Mesendoderm (in vitro differentiated cells): ENCODE data around the gene IDNK.
"Not testable (repeated sequence)": the region's sequence is repeated elsewhere in the genome, so short reads cannot be mapped to it uniquely, and the experiment has no call there.

Experiments
- DNase-seq: peaks from one replicate; pipeline ENCODE4 v3.0.0; 2013
- H2AK5ac ChIP-seq: 2 replicates; pipeline ENCODE4 v1.6.1; 2013; ENCODE audit warnings: low read length, inconsistent platforms
- H2BK120ac ChIP-seq: 2 replicates; pipeline ENCODE4 v1.6.1; 2013; ENCODE audit warnings: low read depth, mild to moderate bottlenecking, low read length, moderate library complexity, mixed read lengths
- H2BK15ac ChIP-seq: replicated peaks from 2 replicates; pipeline ENCODE4 v1.6.1; 2013; ENCODE audit warnings: low read depth, mild to moderate bottlenecking, moderate library complexity
- H2BK5ac ChIP-seq: 2 replicates; pipeline ENCODE4 v1.6.1; 2013; ENCODE audit warnings: low read length, inconsistent platforms
- H3K18ac ChIP-seq: 2 replicates; pipeline ENCODE4 v1.6.1; 2013; ENCODE audit warnings: mild to moderate bottlenecking, low read length, mixed read lengths
- H3K23ac ChIP-seq: one replicate; pipeline ENCODE4 v1.6.1; 2013; ENCODE audit warnings: low read length
- H3K27ac ChIP-seq: 2 replicates; pipeline ENCODE4 v1.5.1; 2013; ENCODE audit warnings: low read depth, mild to moderate bottlenecking, inconsistent platforms, low read length, moderate library complexity
- H3K27me3 ChIP-seq: 2 replicates; pipeline ENCODE4 v1.6.1; 2013; ENCODE audit warnings: low read length, control low read depth, mild to moderate bottlenecking, inconsistent platforms; ENCODE audit not compliant: insufficient read depth, poor library complexity
- H3K36me3 ChIP-seq: 2 replicates; pipeline ENCODE4 v1.6.1; 2013; ENCODE audit warnings: low read length, inconsistent platforms; ENCODE audit not compliant: control insufficient read depth, insufficient read depth
- H3K4ac ChIP-seq: one replicate; pipeline ENCODE4 v1.6.1; 2013; ENCODE audit warnings: low read depth, mild to moderate bottlenecking, low read length, moderate library complexity
- H3K4me1 ChIP-seq: 2 replicates; pipeline ENCODE4 v1.6.1; 2013; ENCODE audit warnings: low read depth, low read length, inconsistent platforms; ENCODE audit not compliant: control insufficient read depth
- H3K4me2 ChIP-seq: 2 replicates; pipeline ENCODE4 v1.6.1; 2013; ENCODE audit warnings: low read length
- H3K4me3 ChIP-seq: 2 replicates; pipeline ENCODE4 v1.5.1; 2013; ENCODE audit warnings: mild to moderate bottlenecking, low read length
- H3K56ac ChIP-seq: one replicate; pipeline ENCODE4 v1.6.1; 2013; ENCODE audit warnings: low read length
- H3K79me1 ChIP-seq: 2 replicates; pipeline ENCODE4 v1.6.1; 2013; ENCODE audit warnings: low read length, inconsistent platforms
- H3K79me2 ChIP-seq: 2 replicates; pipeline ENCODE4 v1.6.1; 2013; ENCODE audit warnings: mild to moderate bottlenecking, low read length; ENCODE audit not compliant: control insufficient read depth, insufficient read depth
- H3K9ac ChIP-seq: 2 replicates; pipeline ENCODE4 v1.6.1; 2013; ENCODE audit warnings: low read length, inconsistent platforms
- H4K5ac ChIP-seq: one replicate; pipeline ENCODE4 v1.6.1; 2013; ENCODE audit warnings: low read length
- H4K8ac ChIP-seq: one replicate; pipeline ENCODE4 v1.6.1; 2013; ENCODE audit warnings: low read depth, mild to moderate bottlenecking, control low read depth, low read length, moderate library complexity
- WGBS: extraction: QIAGEN DNeasy Blood & Tissue Kit; methylation state at CpG from one replicate; pipeline ENCODE4 v1.1.7; 2013; ENCODE audit warnings: low lambda C conversion rate, missing lambda C conversion rate; ENCODE audit not compliant: insufficient coverage; ENCODE audit errors: extremely low coverage; 5-methylcytosine and 5-hydroxymethylcytosine counted together

IDNK gene

GRCh38 chr9:83613298-83613697, 9.6 kb upstream of the IDNK start:
- not testable (repeated sequence) for H3K4me2 ChIP-seq, H2AK5ac ChIP-seq, DNase-seq, H3K79me2 ChIP-seq, H3K27ac ChIP-seq, H2BK5ac ChIP-seq, H3K23ac ChIP-seq, H3K36me3 ChIP-seq, H4K8ac ChIP-seq, H3K79me1 ChIP-seq, H2BK15ac ChIP-seq, H3K4me3 ChIP-seq, H3K4ac ChIP-seq, H3K4me1 ChIP-seq, H3K27me3 ChIP-seq, H4K5ac ChIP-seq, H3K18ac ChIP-seq, H3K56ac ChIP-seq, H2BK120ac ChIP-seq, H3K9ac ChIP-seq
- WGBS, result no CpG with 5 or more reads among the region's 3 CpGs

DNA sequence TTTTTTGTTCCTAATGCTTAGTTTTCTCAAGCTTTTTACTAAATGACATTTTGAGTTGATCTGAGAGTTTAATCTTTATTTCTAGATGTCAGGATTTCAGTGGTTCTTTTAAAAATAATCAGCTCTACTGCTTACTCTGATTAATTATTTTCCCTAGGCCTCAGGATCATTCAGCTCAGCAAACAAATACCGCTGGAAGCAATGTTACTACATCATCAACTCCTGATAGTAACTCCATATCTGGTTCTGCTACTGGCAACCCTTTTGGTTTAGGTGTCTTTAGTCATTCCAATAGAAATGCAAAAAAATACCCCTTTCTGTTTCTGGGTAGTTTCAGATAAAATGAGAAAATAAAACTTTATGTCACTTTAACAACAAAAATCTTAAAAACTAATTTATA, 5.6 kb upstream of the IDNK start:
- Histone ChIP-seq H3K4me3 (no peak overlapping the region), H3K27me3 (no peaks in the 10 kb centered on the region), H3K4ac (no peak overlapping the region), H3K79me1 (no peaks in the 10 kb centered on the region), H3K27ac (no peak overlapping the region), H3K9ac (no peak overlapping the region), H3K36me3 (no peaks in the 10 kb centered on the region), H3K23ac (no peak overlapping the region), H2BK120ac (no peak overlapping the region), H4K8ac (no peak overlapping the region), H2AK5ac (no peak overlapping the region), H3K56ac (no peak overlapping the region), H2BK15ac (no peak overlapping the region), H3K18ac (no peak overlapping the region), H3K4me2 (no peak overlapping the region), H2BK5ac (no peak overlapping the region), H4K5ac (no peak overlapping the region), H3K4me1 (no peaks in the 10 kb centered on the region), H3K79me2 (no peaks in the 10 kb centered on the region)
- no CpG with 5 or more reads among the region's 1 CpG for whole genome bisulfite sequencing
- DNase-seq, result no peak

- H2BK5ac ChIP-seq, result no peak overlapping the region
- no peaks in the 10 kb centered on the region for H3K4me1 ChIP-seq
- no CpG with 5 or more reads among the region's 7 CpGs for WGBS
- no peaks in the 10 kb centered on the region for H3K79me1 ChIP-seq
- H3K4me2 ChIP-seq, result peak overlapping the region; percentile 19
- H3K18ac ChIP-seq, result no peak overlapping the region
- H3K23ac ChIP-seq, result no peak overlapping the region
- no peaks in the 10 kb centered on the region for H3K27me3 ChIP-seq
- no peak overlapping the region for H3K56ac ChIP-seq
- H3K79me2 ChIP-seq, result no peaks in the 10 kb centered on the region
- H3K36me3 ChIP-seq, result no peaks in the 10 kb centered on the region
- peak; percentile 74 for DNase-seq
- H2BK120ac ChIP-seq, result no peak overlapping the region
- H3K4ac ChIP-seq, result no peak overlapping the region
- no peak overlapping the region for H4K5ac ChIP-seq
- H3K9ac ChIP-seq, result no peak overlapping the region
- H4K8ac ChIP-seq, result no peak overlapping the region
- H3K27ac ChIP-seq, result no peak overlapping the region
- no peak overlapping the region for H2AK5ac ChIP-seq
- H2BK15ac ChIP-seq, result no peak overlapping the region
- no peak overlapping the region for H3K4me3 ChIP-seq
These were observed 1.9 kb upstream of the IDNK start for GRCh38 chr9:83620841-83621636.

- peak overlapping the region; percentile 56 for H3K4me2 ChIP-seq
- no peak overlapping the region for H3K27ac ChIP-seq
- H3K27me3 ChIP-seq, result no peaks in the 10 kb centered on the region
- peak overlapping the region; percentile 96 for H3K56ac ChIP-seq
- no CpG with 5 or more reads among the region's 21 CpGs for WGBS
- H3K79me1 ChIP-seq, result no peaks in the 10 kb centered on the region
- H3K18ac ChIP-seq, result peak overlapping the region; percentile 86
- no peaks in the 10 kb centered on the region for H3K4me1 ChIP-seq
- H4K8ac ChIP-seq, result no peak overlapping the region
- no peak overlapping the region for H2AK5ac ChIP-seq
- no peak overlapping the region for H4K5ac ChIP-seq
- H3K4me3 ChIP-seq, result peak overlapping the region; percentile 62
- H3K79me2 ChIP-seq, result no peaks in the 10 kb centered on the region
- DNase-seq, result no peak
- peak overlapping the region; percentile 84 for H3K9ac ChIP-seq
- H3K4ac ChIP-seq, result no peak overlapping the region
- H2BK120ac ChIP-seq, result no peak overlapping the region
- H3K36me3 ChIP-seq, result no peaks in the 10 kb centered on the region
- H2BK5ac ChIP-seq, result no peak overlapping the region
- no peak overlapping the region for H2BK15ac ChIP-seq
- H3K23ac ChIP-seq, result no peak overlapping the region
These were observed 457 bp upstream of the IDNK start for GRCh38 chr9:83622433-83622938.

DNA sequence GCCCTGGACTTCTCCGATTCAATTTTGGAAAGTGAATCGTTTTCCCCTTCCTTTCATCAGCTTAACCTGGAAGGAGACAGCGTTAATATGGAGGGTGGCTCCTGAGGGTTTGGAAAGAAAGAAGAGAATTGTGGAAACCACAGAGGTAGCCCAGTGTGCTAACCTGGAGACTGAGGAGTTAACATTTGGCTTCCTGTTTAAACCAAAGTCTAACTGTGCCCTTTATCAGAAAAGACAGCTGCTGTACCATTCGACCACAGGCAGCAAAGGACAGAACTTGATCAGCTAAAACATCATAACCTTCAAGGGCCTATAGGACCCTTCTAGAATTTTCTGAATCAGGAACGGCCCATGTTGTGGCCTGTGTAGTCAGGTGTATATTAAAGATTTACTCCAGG, 735 bp downstream of the IDNK start:
- Histone ChIP-seq H3K4ac (no peak overlapping the region), H2BK5ac (no peak overlapping the region), H4K8ac (no peak overlapping the region), H3K18ac (peak overlapping the region; percentile 86), H2AK5ac (no peak overlapping the region), H3K36me3 (no peaks in the 10 kb centered on the region), H3K27me3 (no peaks in the 10 kb centered on the region), H3K9ac (peak overlapping the region; percentile 84), H3K27ac (peak overlapping the region; percentile 30), H2BK120ac (no peak overlapping the region), H3K79me1 (no peaks in the 10 kb centered on the region), H3K4me2 (peak overlapping the region; percentile 73), H4K5ac (no peak overlapping the region), H3K56ac (peak overlapping the region; percentile 96), H3K4me3 (peak overlapping the region; percentile 62), H3K4me1 (no peaks in the 10 kb centered on the region), H2BK15ac (no peak overlapping the region), H3K79me2 (no peaks in the 10 kb centered on the region), H3K23ac (peak overlapping the region; percentile 29)
- WGBS, result no CpG with 5 or more reads among the region's 5 CpGs
- DNase-seq, result no peak

DNA sequence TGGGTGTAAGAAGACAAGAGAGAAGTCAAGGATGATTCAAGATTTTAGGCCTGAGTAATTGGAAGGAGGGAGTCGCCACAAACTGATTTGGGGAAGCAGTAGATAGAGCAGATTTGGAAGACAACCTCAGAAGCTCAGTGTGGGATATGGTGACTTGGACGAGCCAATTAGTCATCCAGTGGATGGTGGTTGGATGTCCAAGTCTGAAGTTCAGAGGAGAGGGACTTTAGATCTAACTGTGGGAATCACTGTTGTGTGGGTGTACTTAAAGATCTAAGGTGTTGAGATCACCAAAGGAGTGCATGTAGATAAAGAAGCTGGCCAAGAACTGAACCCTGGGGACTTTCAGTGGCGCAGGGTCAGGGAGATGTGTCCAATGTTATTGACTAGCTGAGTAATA, 2.2 kb downstream of the IDNK start:
- WGBS, result no CpG with 5 or more reads among the region's 3 CpGs
- Histone ChIP-seq H4K5ac (no peak overlapping the region), H2AK5ac (no peak overlapping the region), H3K23ac (no peak overlapping the region), H2BK120ac (no peak overlapping the region), H3K4me2 (no peak overlapping the region), H3K4me3 (no peak overlapping the region), H3K56ac (no peak overlapping the region), H2BK15ac (no peak overlapping the region), H4K8ac (no peak overlapping the region), H3K27me3 (no peaks in the 10 kb centered on the region), H3K27ac (no peak overlapping the region), H3K9ac (no peak overlapping the region), H3K79me2 (no peaks in the 10 kb centered on the region), H2BK5ac (no peak overlapping the region), H3K79me1 (no peaks in the 10 kb centered on the region), H3K18ac (no peak overlapping the region), H3K4me1 (no peaks in the 10 kb centered on the region), H3K36me3 (no peaks in the 10 kb centered on the region), H3K4ac (no peak overlapping the region)
- DNase-seq, result no peak
